MCF 10A (cell line): ENCODE results near the gene SYNJ2BP. TPM values are rescaled to one million over a fixed set of nuclear protein-coding genes. Genes with fewer than 3 reads are reported as not detected.
"Not testable (repeated sequence)": the region's sequence is repeated elsewhere in the genome, so short reads cannot be mapped to it uniquely, and the experiment has no call there.

Source experiments
- BruUV-seq: library from RNA; stranded (reverse); fragments of 400-500 nt; replicated peaks from 2 replicates; lab custom pipeline; 2021; lab: Mats Ljungman, UMichigan
- CTCF ChIA-PET: fragments of 300-600 bp; sonication (Branson Sonifier 250); formaldehyde crosslinking; extraction: SDS; loops from one replicate; lab custom pipeline; 2021; ENCODE audit warnings: antibody characterized with exemption, inconsistent platforms; lab: Yijun Ruan, JAX
- POLR2A ChIA-PET: fragments of 300-600, 350-650 bp; sonication (Branson Sonifier 250); formaldehyde crosslinking; extraction: SDS; loops from one replicate; lab custom pipeline; 2020; ENCODE audit warnings: antibody characterized with exemption, inconsistent platforms; lab: Yijun Ruan, JAX
- DNase-seq: peaks from one replicate; pipeline ENCODE4 v3.0.0-alpha.2; 2018; ENCODE audit not compliant: unreplicated experiment
- H3K27ac Mint-ChIP-seq: one replicate; pipeline ENCODE4 v1.8.0; 2022; ENCODE audit warnings: mild to moderate bottlenecking, low read depth, mixed read lengths; ENCODE audit not compliant: unreplicated experiment
- H3K27me3 Mint-ChIP-seq: one replicate; pipeline ENCODE4 v1.8.0; 2022; ENCODE audit warnings: mixed read lengths; ENCODE audit not compliant: insufficient read depth, unreplicated experiment
- H3K36me3 Mint-ChIP-seq: one replicate; pipeline ENCODE4 v1.8.0; 2022; ENCODE audit warnings: mild to moderate bottlenecking, moderate library complexity, mixed read lengths; ENCODE audit not compliant: insufficient read depth, unreplicated experiment
- H3K4me1 Mint-ChIP-seq: one replicate; pipeline ENCODE4 v1.8.0; 2022; ENCODE audit warnings: mixed read lengths; ENCODE audit not compliant: insufficient read depth, unreplicated experiment
- H3K4me3 Mint-ChIP-seq: one replicate; pipeline ENCODE4 v1.8.0; 2022; ENCODE audit warnings: mild to moderate bottlenecking, moderate library complexity, mixed read lengths; ENCODE audit not compliant: unreplicated experiment
- H3K9me3 Mint-ChIP-seq: one replicate; pipeline ENCODE4 v1.8.0; 2022; ENCODE audit warnings: mixed read lengths; ENCODE audit not compliant: unreplicated experiment
- CTCF ChIP-seq: fragments of 200-600 bp; IDR thresholded peaks from one replicate; pipeline ENCODE4 v1.8.0; 2022; ENCODE audit warnings: antibody characterized with exemption, mild to moderate bottlenecking; ENCODE audit not compliant: unreplicated experiment
- intact Hi-C: fragments of 100-400 bp; cut with micrococcal nuclease; formaldehyde crosslinking; loops from 2 replicates; pipeline ENCODE4 v1.14.1; 2022
- total RNA-seq: library from RNA; stranded (reverse); gene quantifications from 2 replicates; pipeline ENCODE4 v1.2.3, GENCODE V29; 2022

The SYNJ2BP gene
- total RNA-seq, 1 experiment from 2014 or later = 12.6 TPM

GRCh38 chr14:70448633-70449340, 31.9 kb upstream of the SYNJ2BP start:
- H3K27ac Mint-ChIP-seq = no peak overlapping the region
- H3K9me3 Mint-ChIP-seq = peaks cover 10% of the 10 kb centered on the region
- H3K27me3 Mint-ChIP-seq = no peaks in the 10 kb centered on the region
- H3K4me1 Mint-ChIP-seq = peaks cover 10% of the 10 kb centered on the region
- TF ChIP-seq CTCF = no peak
- ChIA-PET CTCF (no interaction called here), POLR2A (no interaction called here)
- no TSS peak for BruUV-seq
- H3K4me3 Mint-ChIP-seq = no peak overlapping the region
- peak; percentile 52 for DNase-seq
- no peaks in the 10 kb centered on the region for H3K36me3 Mint-ChIP-seq
- intact Hi-C loops = no loop called here

GRCh38 chr14:70442750-70443149, 25.9 kb upstream of the SYNJ2BP start:
- CTCF ChIA-PET = interaction anchor here (0.6 kb wide), 1 partner anchor 49 kb away, joined by 3 read pairs; no protein-coding TSS in a partner anchor
- peaks cover 23% of the 10 kb centered on the region for H3K9me3 Mint-ChIP-seq
- no peak overlapping the region for H3K27ac Mint-ChIP-seq
- peaks cover 5% of the 10 kb centered on the region for H3K4me1 Mint-ChIP-seq
- no TSS peak for BruUV-seq
- no peak for DNase-seq
- no peak for TF ChIP-seq CTCF
- no peaks in the 10 kb centered on the region for H3K36me3 Mint-ChIP-seq
- POLR2A ChIA-PET = no interaction called here
- H3K27me3 Mint-ChIP-seq = no peaks in the 10 kb centered on the region
- no peak overlapping the region for H3K4me3 Mint-ChIP-seq
- intact Hi-C loops = no loop called here

GRCh38 chr14:70441641-70442040, 24.8 kb upstream of the SYNJ2BP start:
- POLR2A ChIA-PET = interaction anchor here (0.5 to 1.3 kb wide), 3 partner anchors 9 to 244 kb away, joined by 3 to 5 read pairs (median 3); no protein-coding TSS in a partner anchor
- Mint-ChIP-seq H3K27me3 (no peaks in the 10 kb centered on the region), H3K27ac (no peak overlapping the region), H3K4me3 (no peak overlapping the region), H3K9me3 (peaks cover 24% of the 10 kb centered on the region), H3K4me1 (no peaks in the 10 kb centered on the region), H3K36me3 (no peaks in the 10 kb centered on the region)
- no peak for TF ChIP-seq CTCF
- CTCF ChIA-PET = interaction anchor here (0.6 kb wide), 1 partner anchor 514 kb away, joined by 5 read pairs; no protein-coding TSS in a partner anchor
- intact Hi-C loops = no loop called here
- BruUV-seq = no TSS peak
- no peak for DNase-seq

GRCh38 chr14:70436867-70437266, 20.0 kb upstream of the SYNJ2BP start:
- Mint-ChIP-seq H3K27ac (no peak overlapping the region), H3K9me3 (peaks cover 20% of the 10 kb centered on the region)
- no peak for DNase-seq

GRCh38 chr14:70426555-70426954, 9.7 kb upstream of the SYNJ2BP start:
- not testable (repeated sequence) for H3K27me3 Mint-ChIP-seq, BruUV-seq
- POLR2A ChIA-PET = interaction anchor here (1.0 kb wide), 1 partner anchor 8 kb away, joined by 3 read pairs; no protein-coding TSS in a partner anchor

More at GRCh38 chr14:70436867-70437266, 20.0 kb upstream of the SYNJ2BP start:
- Mint-ChIP-seq H3K4me1 (no peaks in the 10 kb centered on the region), H3K4me3 (no peak overlapping the region), H3K36me3 (no peaks in the 10 kb centered on the region), H3K27me3 (no peaks in the 10 kb centered on the region)
- intact Hi-C loops = no loop called here
- POLR2A ChIA-PET = no interaction called here
- TF ChIP-seq CTCF = no peak
- CTCF ChIA-PET = no interaction called here
- BruUV-seq = no TSS peak

More at GRCh38 chr14:70426555-70426954, 9.7 kb upstream of the SYNJ2BP start:
- H3K36me3 Mint-ChIP-seq, DNase-seq, H3K4me3 Mint-ChIP-seq, intact Hi-C loops, CTCF ChIA-PET, H3K4me1 Mint-ChIP-seq, H3K27ac Mint-ChIP-seq: not testable (repeated sequence)
- peaks cover 19% of the 10 kb centered on the region for H3K9me3 Mint-ChIP-seq
